ENCODE measurements around the gene PARP12.

The PARP12 gene

GRCh38 chr7:140060788-140061606, 1.8 kb downstream of the PARP12 start:
- no peak for TF ChIP-seq FOXP2 (optimal IDR thresholded peaks at IDR 0.05; ENCODE audit: borderline replicate concordance, extremely low read depth, extremely low read length, insufficient read depth)
- TF ChIP-seq, protein P1, sequence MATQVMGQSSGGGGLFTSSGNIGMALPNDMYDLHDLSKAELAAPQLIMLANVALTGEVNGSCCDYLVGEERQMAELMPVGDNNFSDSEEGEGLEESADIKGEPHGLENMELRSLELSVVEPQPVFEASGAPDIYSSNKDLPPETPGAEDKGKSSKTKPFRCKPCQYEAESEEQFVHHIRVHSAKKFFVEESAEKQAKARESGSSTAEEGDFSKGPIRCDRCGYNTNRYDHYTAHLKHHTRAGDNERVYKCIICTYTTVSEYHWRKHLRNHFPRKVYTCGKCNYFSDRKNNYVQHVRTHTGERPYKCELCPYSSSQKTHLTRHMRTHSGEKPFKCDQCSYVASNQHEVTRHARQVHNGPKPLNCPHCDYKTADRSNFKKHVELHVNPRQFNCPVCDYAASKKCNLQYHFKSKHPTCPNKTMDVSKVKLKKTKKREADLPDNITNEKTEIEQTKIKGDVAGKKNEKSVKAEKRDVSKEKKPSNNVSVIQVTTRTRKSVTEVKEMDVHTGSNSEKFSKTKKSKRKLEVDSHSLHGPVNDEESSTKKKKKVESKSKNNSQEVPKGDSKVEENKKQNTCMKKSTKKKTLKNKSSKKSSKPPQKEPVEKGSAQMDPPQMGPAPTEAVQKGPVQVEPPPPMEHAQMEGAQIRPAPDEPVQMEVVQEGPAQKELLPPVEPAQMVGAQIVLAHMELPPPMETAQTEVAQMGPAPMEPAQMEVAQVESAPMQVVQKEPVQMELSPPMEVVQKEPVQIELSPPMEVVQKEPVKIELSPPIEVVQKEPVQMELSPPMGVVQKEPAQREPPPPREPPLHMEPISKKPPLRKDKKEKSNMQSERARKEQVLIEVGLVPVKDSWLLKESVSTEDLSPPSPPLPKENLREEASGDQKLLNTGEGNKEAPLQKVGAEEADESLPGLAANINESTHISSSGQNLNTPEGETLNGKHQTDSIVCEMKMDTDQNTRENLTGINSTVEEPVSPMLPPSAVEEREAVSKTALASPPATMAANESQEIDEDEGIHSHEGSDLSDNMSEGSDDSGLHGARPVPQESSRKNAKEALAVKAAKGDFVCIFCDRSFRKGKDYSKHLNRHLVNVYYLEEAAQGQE (IDR thresholded peaks at IDR 0.05; ENCODE audit: insufficient read depth in 1 of 2, low read depth in 2 of 2, low read length in 2 of 2), result no peak
- TF ChIP-seq TAF1 (IDR thresholded peaks at IDR 0.05; ENCODE audit: borderline replicate concordance, insufficient read depth, low read length), result no peak
- TF ChIP-seq SIN3A (IDR thresholded peaks at IDR 0.05; ENCODE audit: borderline replicate concordance, insufficient read depth, low read length), result no peak
- TF ChIP-seq POLR2AphosphoS5 (IDR thresholded peaks at IDR 0.05; ENCODE audit: low read depth, low read length), result no peak

- TF ChIP-seq, protein P1 (IDR thresholded peaks at IDR 0.05; ENCODE audit: insufficient read depth in 1 of 2, low read depth in 2 of 2, low read length in 2 of 2), result no peak
- TF ChIP-seq POLR2AphosphoS5 (IDR thresholded peaks at IDR 0.05; ENCODE audit: low read depth, low read length), result no peak
- TF ChIP-seq SIN3A (IDR thresholded peaks at IDR 0.05; ENCODE audit: borderline replicate concordance, insufficient read depth, low read length), result no peak
- TF ChIP-seq FOXP2 (optimal IDR thresholded peaks at IDR 0.05; ENCODE audit: borderline replicate concordance, extremely low read depth, extremely low read length, insufficient read depth), result no peak
- no peak for TF ChIP-seq TAF1 (IDR thresholded peaks at IDR 0.05; ENCODE audit: borderline replicate concordance, insufficient read depth, low read length)
These were observed 2.5 kb downstream of the PARP12 start for GRCh38 chr7:140060243-140060630.

DNA sequence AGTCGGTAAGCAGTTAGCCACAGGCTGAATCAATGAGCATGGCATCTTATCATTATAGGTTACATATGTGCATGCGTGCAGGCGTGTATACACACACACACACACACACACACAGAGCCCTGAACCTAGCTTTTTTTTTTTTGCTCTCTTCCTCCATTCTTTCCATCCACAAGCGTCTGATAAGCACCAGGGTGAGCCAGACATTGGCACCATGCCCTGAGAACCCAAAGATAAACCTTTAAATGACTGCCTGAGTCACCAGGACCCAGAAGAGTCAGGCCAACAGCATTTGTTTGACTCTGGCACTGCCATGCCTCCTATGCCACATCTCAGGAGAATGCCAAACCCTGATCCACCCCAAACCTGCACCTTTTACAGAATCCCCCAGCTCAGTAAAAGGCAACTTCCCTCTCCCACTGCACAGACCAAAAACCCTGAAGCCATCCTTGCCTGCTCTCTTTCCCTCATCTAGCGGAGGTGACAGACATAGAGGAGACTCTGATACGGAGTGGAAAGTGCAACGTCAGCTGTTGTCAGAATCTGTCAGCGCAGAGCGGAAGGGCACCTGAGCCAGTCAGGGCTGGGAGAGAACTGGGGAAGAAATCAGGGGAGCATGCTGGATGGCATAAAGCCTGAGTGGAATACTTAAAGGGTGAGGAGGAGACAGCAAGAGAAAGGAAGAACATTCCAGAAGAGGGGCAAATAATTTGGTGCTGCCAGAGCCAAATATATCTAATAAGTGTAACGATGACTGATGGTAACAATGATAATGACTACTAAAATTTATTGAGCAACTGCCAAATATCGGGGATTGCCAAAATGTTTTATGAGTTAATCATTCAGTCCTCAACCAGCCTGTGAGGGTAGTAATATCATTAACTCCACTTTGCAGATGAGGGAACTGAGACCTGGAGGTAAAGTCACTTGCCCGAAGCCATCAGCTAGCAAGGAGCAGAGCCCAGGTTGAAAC, 3.2 kb downstream of the PARP12 start:
- TF ChIP-seq, protein P1 (IDR thresholded peaks at IDR 0.05; ENCODE audit: insufficient read depth in 1 of 2, low read depth in 2 of 2, low read length in 2 of 2), result no peak
- TF ChIP-seq FOXP2 (optimal IDR thresholded peaks at IDR 0.05; ENCODE audit: borderline replicate concordance, extremely low read depth, extremely low read length, insufficient read depth) (no peak), TAF1 (IDR thresholded peaks at IDR 0.05; ENCODE audit: borderline replicate concordance, insufficient read depth, low read length) (no peak), POLR2AphosphoS5 (IDR thresholded peaks at IDR 0.05; ENCODE audit: low read depth, low read length) (no peak), SIN3A (IDR thresholded peaks at IDR 0.05; ENCODE audit: borderline replicate concordance, insufficient read depth, low read length) (no peak)

- TF ChIP-seq FOXP2 (optimal IDR thresholded peaks at IDR 0.05; ENCODE audit: borderline replicate concordance, extremely low read depth, extremely low read length, insufficient read depth), result no peak
- TF ChIP-seq SIN3A (IDR thresholded peaks at IDR 0.05; ENCODE audit: borderline replicate concordance, insufficient read depth, low read length), result no peak
- TF ChIP-seq TAF1 (IDR thresholded peaks at IDR 0.05; ENCODE audit: borderline replicate concordance, insufficient read depth, low read length), result no peak
- TF ChIP-seq, protein P1 (IDR thresholded peaks at IDR 0.05; ENCODE audit: insufficient read depth in 1 of 2, low read depth in 2 of 2, low read length in 2 of 2), result no peak
- no peak for TF ChIP-seq POLR2AphosphoS5 (IDR thresholded peaks at IDR 0.05; ENCODE audit: low read depth, low read length)
These were observed 4.2 kb downstream of the PARP12 start for GRCh38 chr7:140058517-140058916.

Data from PFSK-1 (cell line).